Measurements from ENCODE around the gene SLC2A9. TPM values are rescaled to one million over a fixed set of nuclear protein-coding genes. Genes with fewer than 3 reads are reported as not detected.
"Not testable (repeated sequence)": the region's sequence is repeated elsewhere in the genome, so short reads cannot be mapped to it uniquely, and the experiment has no call there.

The SLC2A9 gene
- total RNA-seq, 1 donor from 2014 or later, result 2.4 TPM

GRCh38 chr4:9816285-9816684 lies 205.0 kb downstream of the SLC2A9 start:
- Mint-ChIP-seq H3K36me3 (ENCODE audit: low read depth) (no peaks in the 10 kb centered on the region), H3K27ac (no peak overlapping the region), H3K4me3 (no peak overlapping the region), H3K4me1 (peaks cover 10% of the 10 kb centered on the region), H3K27me3 (peaks cover 34% of the 10 kb centered on the region), H3K9me3 (no peaks in the 10 kb centered on the region)
- no peak for DNase-seq
- intact Hi-C loops (cut with micrococcal nuclease), result no loop called here

DNA sequence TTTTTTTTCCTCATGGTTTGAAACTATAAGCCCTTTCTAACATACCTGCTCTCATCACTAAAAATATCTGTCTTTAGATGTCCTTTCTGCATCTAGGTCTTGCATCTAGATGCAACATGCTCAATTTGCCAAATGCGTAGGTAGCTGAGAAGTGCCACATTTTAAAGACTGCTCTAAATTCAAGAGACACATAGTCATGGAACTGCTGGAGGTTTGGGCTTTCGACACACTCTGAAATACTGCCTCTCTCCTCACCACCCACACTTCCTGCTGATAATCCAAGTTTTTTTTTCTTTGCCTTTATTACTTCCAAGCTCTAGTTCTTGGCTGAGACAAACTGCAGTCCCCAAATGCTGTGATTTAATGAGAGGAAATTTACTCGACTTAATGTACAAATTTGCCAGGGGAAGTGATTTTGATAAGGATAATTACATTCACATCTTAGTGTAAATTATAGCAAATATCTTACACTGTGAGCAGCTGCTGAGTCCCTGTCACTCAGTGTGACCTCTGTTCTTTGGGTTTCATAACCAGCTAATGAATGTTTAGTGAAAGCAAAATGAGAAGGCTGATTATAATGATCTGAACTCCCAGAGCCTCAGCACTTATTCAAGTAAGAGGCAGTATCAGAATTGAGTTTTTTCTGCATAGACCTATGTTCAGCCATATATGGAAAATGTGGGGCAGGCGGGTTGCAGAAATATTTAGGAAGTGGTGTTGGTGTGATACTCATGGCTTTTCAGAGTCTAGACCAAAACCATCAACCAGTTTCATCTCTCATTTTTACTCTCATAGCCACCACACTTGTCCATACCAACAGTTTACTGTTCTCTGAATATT lies 208.6 kb downstream of the SLC2A9 start:
- H3K4me3 Mint-ChIP-seq, result no peak overlapping the region
- H3K27ac Mint-ChIP-seq, result no peak overlapping the region
- peaks cover 34% of the 10 kb centered on the region for H3K27me3 Mint-ChIP-seq
- peak; percentile 58 for DNase-seq
- intact Hi-C loops (cut with micrococcal nuclease), result loop anchor here (2.0 kb wide), 1 partner anchor 190 kb away; no protein-coding TSS in a partner anchor
- peaks cover 10% of the 10 kb centered on the region for H3K4me1 Mint-ChIP-seq
- no peaks in the 10 kb centered on the region for H3K36me3 Mint-ChIP-seq (ENCODE audit: low read depth)
- H3K9me3 Mint-ChIP-seq, result no peaks in the 10 kb centered on the region

- peaks cover 10% of the 10 kb centered on the region for H3K4me1 Mint-ChIP-seq
- intact Hi-C loops (cut with micrococcal nuclease), result loop anchor here (2.0 kb wide), 1 partner anchor 191 kb away; no protein-coding TSS in a partner anchor
- DNase-seq, result no peak
- no peak overlapping the region for H3K4me3 Mint-ChIP-seq
- H3K36me3 Mint-ChIP-seq (ENCODE audit: low read depth), result no peaks in the 10 kb centered on the region
- peaks cover 33% of the 10 kb centered on the region for H3K27me3 Mint-ChIP-seq
- no peak overlapping the region for H3K27ac Mint-ChIP-seq
- H3K9me3 Mint-ChIP-seq, result no peaks in the 10 kb centered on the region
These were observed 209.5 kb downstream of the SLC2A9 start for GRCh38 chr4:9811806-9812205.

DNA sequence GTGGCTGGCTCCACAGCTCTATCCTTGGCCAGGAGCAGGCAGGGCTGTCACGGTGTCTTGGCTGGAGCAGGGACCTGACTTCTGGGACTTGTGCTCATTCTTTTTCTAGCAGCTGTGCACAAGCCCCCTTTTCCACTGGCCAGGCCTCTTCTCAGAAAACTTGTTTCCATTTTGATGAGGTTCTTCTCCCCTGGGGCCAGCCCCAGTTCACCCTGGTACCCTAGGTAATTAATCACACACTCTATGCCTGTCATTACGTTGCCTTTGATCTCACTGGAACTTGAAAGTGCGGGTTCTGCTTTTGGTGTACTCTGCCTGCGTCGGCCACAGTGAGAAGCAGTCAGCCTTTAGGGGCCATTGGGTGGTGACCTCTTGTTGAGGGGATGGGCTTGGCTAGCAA lies 213.2 kb downstream of the SLC2A9 start:
- Mint-ChIP-seq H3K27me3 (peaks cover 22% of the 10 kb centered on the region), H3K4me1 (peaks cover 7% of the 10 kb centered on the region), H3K27ac (no peak overlapping the region), H3K4me3 (no peak overlapping the region), H3K9me3 (no peaks in the 10 kb centered on the region), H3K36me3 (ENCODE audit: low read depth) (no peaks in the 10 kb centered on the region)
- DNase-seq, result no peak
- intact Hi-C loops (cut with micrococcal nuclease), result no loop called here

- Mint-ChIP-seq H3K27ac (no peak overlapping the region), H3K4me3 (no peak overlapping the region), H3K4me1 (no peaks in the 10 kb centered on the region), H3K9me3 (no peaks in the 10 kb centered on the region), H3K36me3 (ENCODE audit: low read depth) (no peaks in the 10 kb centered on the region), H3K27me3 (peaks cover 21% of the 10 kb centered on the region)
- no peak for DNase-seq
- intact Hi-C loops (cut with micrococcal nuclease), result no loop called here
These were observed 216.4 kb downstream of the SLC2A9 start for GRCh38 chr4:9804918-9805317.

DNA sequence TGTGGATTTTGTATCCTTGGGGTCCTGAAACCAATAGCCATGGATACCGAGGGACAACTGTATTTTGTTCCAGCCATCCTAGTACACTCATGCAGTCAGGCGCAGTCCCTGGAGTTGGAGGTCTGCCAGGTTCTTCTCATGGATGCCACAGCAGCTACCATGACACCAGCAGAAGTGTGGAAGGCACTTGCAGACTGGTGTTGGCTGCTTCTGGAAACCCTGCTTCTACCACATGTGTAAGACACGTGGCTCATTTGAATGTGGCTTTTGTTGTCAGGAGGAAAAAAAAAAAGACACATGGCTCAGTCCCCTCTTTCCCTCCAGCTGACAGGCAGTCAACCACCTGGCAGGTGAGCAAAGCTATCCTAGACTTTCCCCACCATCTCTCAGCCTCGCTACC lies 220.4 kb downstream of the SLC2A9 start:
- Mint-ChIP-seq H3K9me3 (no peaks in the 10 kb centered on the region), H3K27ac (no peak overlapping the region), H3K36me3 (ENCODE audit: low read depth) (no peaks in the 10 kb centered on the region), H3K27me3 (peaks cover 12% of the 10 kb centered on the region), H3K4me1 (no peaks in the 10 kb centered on the region), H3K4me3 (no peak overlapping the region)
- DNase-seq, result no peak
- intact Hi-C loops (cut with micrococcal nuclease), result no loop called here

DNA sequence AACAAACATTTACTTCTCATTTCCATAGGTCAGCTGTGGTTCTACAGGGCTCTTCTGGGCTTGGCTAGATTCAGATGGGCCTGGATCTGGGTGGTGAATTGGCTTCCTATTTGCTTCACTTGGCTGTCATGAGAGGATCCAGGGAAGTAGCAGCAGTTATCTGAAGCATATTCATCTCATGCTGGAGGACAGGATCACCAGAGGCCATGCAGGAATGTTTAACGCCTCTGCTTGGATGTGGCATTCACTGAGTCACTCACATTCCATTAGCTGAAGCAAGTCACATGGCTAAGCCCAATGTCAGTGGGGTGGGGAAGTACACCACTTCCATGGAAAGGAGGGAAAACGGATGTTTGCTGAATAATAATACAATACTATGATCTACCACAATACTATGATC lies 224.7 kb downstream of the SLC2A9 start:
- DNase-seq, H3K27ac Mint-ChIP-seq, H3K27me3 Mint-ChIP-seq: not testable (repeated sequence)

DNA sequence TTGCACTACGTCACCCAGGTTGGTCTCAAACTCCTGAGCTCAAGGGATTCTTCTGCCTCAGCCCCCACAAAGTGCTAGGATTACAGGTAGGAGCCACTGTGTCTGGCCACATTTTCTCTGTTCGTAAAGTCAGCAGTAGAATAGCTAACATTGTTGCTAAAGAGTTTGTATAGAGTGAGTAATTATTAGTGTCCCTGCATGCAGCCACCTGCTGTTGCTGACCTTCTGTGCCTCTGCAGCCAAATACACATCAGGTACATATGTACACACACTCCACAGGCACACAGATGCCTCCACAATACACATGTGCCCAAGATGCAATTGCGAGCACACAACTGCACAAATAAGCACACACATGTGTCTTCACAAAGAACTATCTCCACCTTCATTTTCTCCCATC lies 228.9 kb downstream of the SLC2A9 start:
- H3K36me3 Mint-ChIP-seq (ENCODE audit: low read depth), result no peaks in the 10 kb centered on the region
- no peak for DNase-seq
- intact Hi-C loops (cut with micrococcal nuclease), result no loop called here
- H3K27me3 Mint-ChIP-seq, result peaks cover 17% of the 10 kb centered on the region
- H3K4me1 Mint-ChIP-seq, result no peaks in the 10 kb centered on the region
- H3K4me3 Mint-ChIP-seq, result no peak overlapping the region
- H3K27ac Mint-ChIP-seq, result no peak overlapping the region
- no peaks in the 10 kb centered on the region for H3K9me3 Mint-ChIP-seq

More for the DNA sequence above, 224.7 kb downstream of the SLC2A9 start:
- H3K36me3 Mint-ChIP-seq (ENCODE audit: low read depth); H3K4me1 Mint-ChIP-seq; H3K9me3 Mint-ChIP-seq; H3K4me3 Mint-ChIP-seq; intact Hi-C loops (cut with micrococcal nuclease): not testable (repeated sequence)

- H3K9me3 Mint-ChIP-seq; intact Hi-C loops (cut with micrococcal nuclease); H3K27ac Mint-ChIP-seq; DNase-seq; H3K4me1 Mint-ChIP-seq; H3K36me3 Mint-ChIP-seq (ENCODE audit: low read depth); H3K4me3 Mint-ChIP-seq: not testable (repeated sequence)
- H3K27me3 Mint-ChIP-seq, result peaks cover 44% of the 10 kb centered on the region
These were observed 235.4 kb downstream of the SLC2A9 start for GRCh38 chr4:9785891-9786290.

GRCh38 chr4:9782136-9782436 lies 239.2 kb downstream of the SLC2A9 start:
- DNase-seq, result no peak
- Mint-ChIP-seq H3K4me1 (no peaks in the 10 kb centered on the region), H3K27me3 (peaks cover 53% of the 10 kb centered on the region), H3K4me3 (no peak overlapping the region), H3K36me3 (ENCODE audit: low read depth) (peaks cover 2% of the 10 kb centered on the region), H3K27ac (no peak overlapping the region), H3K9me3 (no peaks in the 10 kb centered on the region)
- intact Hi-C loops (cut with micrococcal nuclease), result no loop called here

DNA sequence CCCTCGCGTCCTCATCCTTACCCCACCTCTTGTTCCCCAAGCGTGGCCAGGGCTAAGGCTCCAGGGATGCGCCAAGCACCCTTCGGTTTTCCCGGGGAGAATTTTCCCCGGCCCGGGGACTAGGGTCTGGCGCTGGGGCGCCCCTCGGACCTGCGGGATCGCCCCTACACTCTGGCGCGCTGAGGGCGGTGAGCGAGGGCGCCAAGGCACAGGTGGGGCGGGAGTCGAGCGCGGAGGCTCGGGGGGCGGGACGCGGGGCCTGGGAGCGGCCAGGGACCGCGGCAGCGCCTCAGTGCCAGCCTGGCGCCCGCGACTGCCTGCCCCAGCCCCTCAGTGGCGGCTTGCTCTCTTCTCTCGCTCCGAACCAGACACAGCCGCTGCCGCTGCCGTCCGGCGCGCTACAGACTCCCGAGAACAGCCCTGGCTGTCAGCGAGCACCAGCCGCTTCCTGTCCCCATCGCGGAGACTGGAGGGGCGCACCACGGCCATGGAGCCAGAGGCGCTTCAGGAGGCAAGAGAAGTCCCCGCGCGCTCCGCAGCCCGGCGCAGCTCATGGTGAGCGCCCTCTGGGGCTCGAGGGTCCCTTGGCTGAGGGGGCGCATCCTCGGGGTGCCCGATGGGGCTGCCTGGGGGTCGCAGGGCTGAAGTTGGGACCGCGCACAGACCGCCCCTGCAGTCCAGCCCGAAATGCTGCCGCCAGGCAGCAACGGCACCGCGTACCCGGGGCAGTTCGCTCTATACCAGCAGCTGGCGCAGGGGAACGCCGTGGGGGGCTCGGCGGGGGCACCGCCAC lies 239.8 kb downstream of the SLC2A9 start, which contains the start of gene DRD5:
DRD5 (plus strand) TSS at position 292 of the 793 bp plus-strand sequence; CDS start at position 688, 396 bp downstream.
- H3K4me3 Mint-ChIP-seq, result no peak within 1 kb of the TSS
- intact Hi-C loops (cut with micrococcal nuclease), result no loop called here

More for the DNA sequence above, 239.8 kb downstream of the SLC2A9 start, which contains the start of gene DRD5:
- Mint-ChIP-seq H3K36me3 (ENCODE audit: low read depth) (peaks cover 2% of the 10 kb centered on the region), H3K27me3 (peaks cover 53% of the 10 kb centered on the region), H3K9me3 (no peaks in the 10 kb centered on the region), H3K4me1 (no peaks in the 10 kb centered on the region), H3K27ac (no peak within 1 kb of the TSS)
- DNase-seq, result no peak

Other genes with a start within 250 kb of the SLC2A9 start
- gene DRD5, start 239.9 kb downstream of the SLC2A9 start, total RNA-seq, result not detected in 2 replicates
- 369 and 376 TPM in 2 replicates for gene WDR1, start 95.3 kb upstream of the SLC2A9 start, total RNA-seq